ENCODE results near the gene NAA15. TPM values are rescaled to one million over a fixed set of nuclear protein-coding genes. Genes with fewer than 3 reads are reported as not detected.
A peak's percentile ranks its signal among the peaks of the same experiment; 100 is the strongest.
"Not testable (repeated sequence)": the region's sequence is repeated elsewhere in the genome, so short reads cannot be mapped to it uniquely, and the experiment has no call there.

The NAA15 gene
- total RNA-seq: 10 to 100 TPM; 45.1 to 64.0 (median 50.7) TPM
- 52.3 TPM for total RNA-seq (2013)
- total RNA-seq: 80.6 to 389 (median 102) reads per million in 29 experiments

GRCh38 chr4:139301113-139301820 is at the start of gene NAA15:
TSS of gene NAA15 (plus strand) at chr4:139301505. CDS start at chr4:139301778, 273 bp downstream.
- under 1% methylated on average over 58 of the region's 61 CpGs for WGBS (ENCODE audit: insufficient coverage)
- Mint-ChIP-seq H3K36me3 (peaks cover 12% of the 10 kb centered on the region), H3K9me3 (peaks cover 0 to 5% (median 0%) of the 10 kb centered on the region in 3 donors), H3K27ac (peak within 1 kb of the TSS; percentile 100), H3K4me1 (peaks cover 52 to 62% (median 61%) of the 10 kb centered on the region in 3 donors), H3K4me3 (peak within 1 kb of the TSS; percentile 94 to 100 (median 100)), H3K27me3 (no peaks in the 10 kb centered on the region)
- peak; percentile 91 to 98 (median 97) for DNase-seq
- Histone ChIP-seq H3K36me3 (ENCODE audit: control insufficient read depth in 2 of 2, extremely low read depth in 1 of 2, insufficient read depth in 1 of 2, low read length in 1 of 2) (peaks cover 0 to 5% of the 10 kb centered on the region in 2 donors), H3K27ac (ENCODE audit: low read length) (peak within 1 kb of the TSS; percentile 98), H3K9me3 (no peaks in the 10 kb centered on the region), H3K4me1 (ENCODE audit: control insufficient read depth in 1 of 2, extremely low read depth in 1 of 2, insufficient read depth in 2 of 2, low read length in 2 of 2) (peaks cover 19 to 24% of the 10 kb centered on the region in 2 experiments), H3K4me3 (ENCODE audit: control insufficient read depth in 1 of 2, extremely low read depth in 1 of 2, low read length in 1 of 2) (peak within 1 kb of the TSS; percentile 91 to 100), H3K27me3 (replicated peaks in 1 of 2; ENCODE audit: control insufficient read depth in 2 of 2, extremely low read depth in 1 of 2, insufficient read depth in 2 of 2, low read length in 1 of 2) (no peaks in the 10 kb centered on the region)
- ChIA-PET CTCF (interaction anchor here (0.5 to 2.5 kb wide), 10 partner anchors 14 to 286 kb away, joined by 3 to 14 read pairs (median 3); partner anchors contain the start of gene NOCT (in 1 of the 2)), POLR2A (interaction anchor here (0.5 to 2.4 kb wide), 10 partner anchors 9 to 287 kb away, joined by 3 to 14 read pairs (median 4); partner anchors contain the start of gene ELF2 (in 1 of the 2))
- peak; percentile 91 to 93 (median 93) for ATAC-seq (replicated peaks in 1 of 4)

- Mint-ChIP-seq H3K36me3 (no peaks in the 10 kb centered on the region), H3K27ac (no peak overlapping the region), H3K27me3 (no peaks in the 10 kb centered on the region), H3K4me1 (no peaks in the 10 kb centered on the region), H3K4me3 (no peak overlapping the region), H3K9me3 (no peaks in the 10 kb centered on the region)
- ChIA-PET POLR2A (interaction anchor here in 1 of 2 donors (0.7 kb wide), 1 partner anchor 44 kb away, joined by 3 read pairs; no protein-coding TSS in a partner anchor), CTCF (interaction anchor here in 1 of 2 donors (0.5 kb wide), 1 partner anchor 228 kb away, joined by 6 read pairs; no protein-coding TSS in a partner anchor)
- Histone ChIP-seq H3K9me3 (no peaks in the 10 kb centered on the region), H3K27ac (ENCODE audit: low read length) (no peak overlapping the region), H3K4me1 (ENCODE audit: control insufficient read depth in 1 of 2, extremely low read depth in 1 of 2, insufficient read depth in 2 of 2, low read length in 2 of 2) (no peaks in the 10 kb centered on the region), H3K27me3 (replicated peaks in 1 of 2; ENCODE audit: control insufficient read depth in 2 of 2, extremely low read depth in 1 of 2, insufficient read depth in 2 of 2, low read length in 1 of 2) (peaks cover 0 to 1% of the 10 kb centered on the region in 2 experiments), H3K36me3 (ENCODE audit: control insufficient read depth in 2 of 2, extremely low read depth in 1 of 2, insufficient read depth in 1 of 2, low read length in 1 of 2) (no peaks in the 10 kb centered on the region), H3K4me3 (ENCODE audit: control insufficient read depth in 1 of 2, extremely low read depth in 1 of 2, low read length in 1 of 2) (no peak overlapping the region)
- DNase-seq (no peak), ATAC-seq (replicated peaks in 1 of 4) (no peak)
Observed at GRCh38 chr4:139253046-139253445, 48.3 kb upstream of the NAA15 start.

- Mint-ChIP-seq H3K4me3 (no peak overlapping the region), H3K9me3 (no peaks in the 10 kb centered on the region), H3K27me3 (no peaks in the 10 kb centered on the region), H3K36me3 (no peaks in the 10 kb centered on the region), H3K4me1 (no peaks in the 10 kb centered on the region), H3K27ac (no peak overlapping the region)
- no peaks in the 10 kb centered on the region for H3K9me3 ChIP-seq
- DNase-seq (no peak), ATAC-seq (replicated peaks in 1 of 4) (no peak)
- no CpG with 5 or more reads among the region's 3 CpGs for WGBS (ENCODE audit: insufficient coverage)
- H3K27me3 ChIP-seq (replicated peaks in 1 of 2; ENCODE audit: control insufficient read depth in 2 of 2, extremely low read depth in 1 of 2, insufficient read depth in 2 of 2, low read length in 1 of 2): peaks cover 0 to 2% of the 10 kb centered on the region in 2 experiments
- ChIA-PET CTCF (interaction anchor here in 1 of 2 donors (0.6 kb wide), 1 partner anchor 92 kb away, joined by 4 read pairs; no protein-coding TSS in a partner anchor), POLR2A (interaction anchor here in 1 of 2 donors (0.6 to 0.7 kb wide), 2 partner anchors 12 to 44 kb away, joined by 3 to 4 read pairs; no protein-coding TSS in a partner anchor)
- H3K4me3 ChIP-seq (ENCODE audit: control insufficient read depth in 1 of 2, extremely low read depth in 1 of 2, low read length in 1 of 2): no peak overlapping the region
- no peak overlapping the region for H3K27ac ChIP-seq (ENCODE audit: low read length)
- no peaks in the 10 kb centered on the region for H3K36me3 ChIP-seq (ENCODE audit: control insufficient read depth in 2 of 2, extremely low read depth in 1 of 2, insufficient read depth in 1 of 2, low read length in 1 of 2)
- no peaks in the 10 kb centered on the region for H3K4me1 ChIP-seq (ENCODE audit: control insufficient read depth in 1 of 2, extremely low read depth in 1 of 2, insufficient read depth in 2 of 2, low read length in 2 of 2)
Observed at GRCh38 chr4:139253713-139254112, 47.6 kb upstream of the NAA15 start.

GRCh38 chr4:139255581-139255980 is 45.7 kb upstream of the NAA15 start:
- H3K36me3 Mint-ChIP-seq; H3K27ac ChIP-seq (ENCODE audit: low read length); H3K4me1 ChIP-seq (ENCODE audit: control insufficient read depth in 1 of 2, extremely low read depth in 1 of 2, insufficient read depth in 2 of 2, low read length in 2 of 2); H3K27me3 Mint-ChIP-seq; H3K9me3 ChIP-seq; H3K27me3 ChIP-seq (replicated peaks in 1 of 2; ENCODE audit: control insufficient read depth in 2 of 2, extremely low read depth in 1 of 2, insufficient read depth in 2 of 2, low read length in 1 of 2); H3K36me3 ChIP-seq (ENCODE audit: control insufficient read depth in 2 of 2, extremely low read depth in 1 of 2, insufficient read depth in 1 of 2, low read length in 1 of 2); ATAC-seq (replicated peaks in 1 of 4); H3K9me3 Mint-ChIP-seq; DNase-seq; H3K4me3 Mint-ChIP-seq; H3K4me3 ChIP-seq (ENCODE audit: control insufficient read depth in 1 of 2, extremely low read depth in 1 of 2, low read length in 1 of 2); H3K4me1 Mint-ChIP-seq; CTCF ChIA-PET; H3K27ac Mint-ChIP-seq: not testable (repeated sequence)
- POLR2A ChIA-PET: interaction anchor here in 1 of 2 donors (0.6 kb wide), 1 partner anchor 311 kb away, joined by 3 read pairs; no protein-coding TSS in a partner anchor
- WGBS (ENCODE audit: insufficient coverage): no CpG with 5 or more reads among the region's 6 CpGs

- peaks cover 0 to 2% of the 10 kb centered on the region in 2 experiments for H3K27me3 ChIP-seq (replicated peaks in 1 of 2; ENCODE audit: control insufficient read depth in 2 of 2, extremely low read depth in 1 of 2, insufficient read depth in 2 of 2, low read length in 1 of 2)
- no peaks in the 10 kb centered on the region for H3K36me3 Mint-ChIP-seq
- no peaks in the 10 kb centered on the region for H3K4me1 ChIP-seq (ENCODE audit: control insufficient read depth in 1 of 2, extremely low read depth in 1 of 2, insufficient read depth in 2 of 2, low read length in 2 of 2)
- H3K4me3 Mint-ChIP-seq: no peak overlapping the region
- H3K4me1 Mint-ChIP-seq: no peaks in the 10 kb centered on the region
- no CpG with 5 or more reads among the region's 2 CpGs for WGBS (ENCODE audit: insufficient coverage)
- H3K36me3 ChIP-seq (ENCODE audit: control insufficient read depth in 2 of 2, extremely low read depth in 1 of 2, insufficient read depth in 1 of 2, low read length in 1 of 2): no peaks in the 10 kb centered on the region
- H3K27ac Mint-ChIP-seq: no peak overlapping the region
- ATAC-seq (replicated peaks in 1 of 4): no peak
- H3K4me3 ChIP-seq (ENCODE audit: control insufficient read depth in 1 of 2, extremely low read depth in 1 of 2, low read length in 1 of 2): no peak overlapping the region
- peaks cover 0 to 3% of the 10 kb centered on the region in 2 donors for H3K27me3 Mint-ChIP-seq
- POLR2A ChIA-PET: no interaction called here
- H3K9me3 ChIP-seq: no peaks in the 10 kb centered on the region
- DNase-seq: no peak
- no peak overlapping the region for H3K27ac ChIP-seq (ENCODE audit: low read length)
- CTCF ChIA-PET: interaction anchor here (0.5 to 0.7 kb wide), 2 partner anchors 12 to 142 kb away, joined by 3 to 9 read pairs; no protein-coding TSS in a partner anchor
- H3K9me3 Mint-ChIP-seq: no peaks in the 10 kb centered on the region
Observed at GRCh38 chr4:139256349-139256748, 45.0 kb upstream of the NAA15 start.

- no peaks in the 10 kb centered on the region for H3K9me3 ChIP-seq
- Mint-ChIP-seq H3K4me3 (no peak overlapping the region), H3K4me1 (peaks cover 10 to 17% (median 15%) of the 10 kb centered on the region in 3 donors), H3K27ac (peak overlapping the region in 1 of 2 donors; percentile 12), H3K36me3 (no peaks in the 10 kb centered on the region), H3K9me3 (no peaks in the 10 kb centered on the region), H3K27me3 (no peaks in the 10 kb centered on the region)
- ChIA-PET POLR2A (interaction anchor here (0.6 kb wide), 2 partner anchors 12 to 37 kb away, joined by 3 to 4 read pairs; partner anchors contain the start of gene NDUFC1 (in 1 of the 2)), CTCF (interaction anchor here (0.5 to 1.5 kb wide), 5 partner anchors 30 to 388 kb away, joined by 3 to 10 read pairs (median 7); partner anchors contain the start of gene NAA15 (in 1 of the 2))
- H3K36me3 ChIP-seq (ENCODE audit: control insufficient read depth in 2 of 2, extremely low read depth in 1 of 2, insufficient read depth in 1 of 2, low read length in 1 of 2): no peaks in the 10 kb centered on the region
- DNase-seq: no peak
- H3K27ac ChIP-seq (ENCODE audit: low read length): no peak overlapping the region
- no peak overlapping the region for H3K4me3 ChIP-seq (ENCODE audit: control insufficient read depth in 1 of 2, extremely low read depth in 1 of 2, low read length in 1 of 2)
- no CpG with 5 or more reads among the region's 3 CpGs for WGBS (ENCODE audit: insufficient coverage)
- H3K27me3 ChIP-seq (replicated peaks in 1 of 2; ENCODE audit: control insufficient read depth in 2 of 2, extremely low read depth in 1 of 2, insufficient read depth in 2 of 2, low read length in 1 of 2): no peaks in the 10 kb centered on the region
- ATAC-seq (replicated peaks in 1 of 4): no peak
- H3K4me1 ChIP-seq (ENCODE audit: control insufficient read depth in 1 of 2, extremely low read depth in 1 of 2, insufficient read depth in 2 of 2, low read length in 2 of 2): peaks cover 0 to 6% of the 10 kb centered on the region in 2 experiments
Observed at GRCh38 chr4:139265654-139266053, 35.7 kb upstream of the NAA15 start.

Data from T-cell (primary cell).